ENCODE measurements around the gene DLGAP1. TPM values are rescaled to one million over a fixed set of nuclear protein-coding genes. Genes with fewer than 3 reads are reported as not detected.

Gene DLGAP1
- total RNA-seq, 1 experiment from 2014 or later, result 0.39 TPM

- DNase-seq (ENCODE audit: low read depth, low spot score) (no peak), ATAC-seq (no peak)
- H3K9me2 ChIP-seq (ENCODE audit: insufficient read depth), result no peaks in the 10 kb centered on the region
- no peak overlapping the region for H2AFZ ChIP-seq (ENCODE audit: low read depth, low read length, poor library complexity, severe bottlenecking)
- ChIA-PET CTCF (interaction anchor here (1.3 kb wide), 1 partner anchor 16 kb away, joined by 3 read pairs; no protein-coding TSS in a partner anchor), POLR2A (interaction anchor here (0.6 to 10.6 kb wide), 7 partner anchors 10 to 46 kb away, joined by 3 to 266 read pairs (median 16); no protein-coding TSS in a partner anchor), RAD21 (ENCODE audit: low non-redundant PET in 1 of 2, low total read pairs in 2 of 2, uncharacterized antibody in 2 of 2, unreplicated experiment in 2 of 2) (no interaction called here)
- intact Hi-C loops (cut with micrococcal nuclease), result no loop called here
- 0 out of 4 replicates have a peak overlapping the region, but pooled peaks of 1 of the 2 experiments have one; percentile 19 for H3K4me3 ChIP-seq (replicated peaks in 1 of 2; ENCODE audit: low read depth in 1 of 2, low read length in 2 of 2)
- peaks cover 7% of the 10 kb centered on the region for H3K79me2 ChIP-seq (ENCODE audit: insufficient read depth, low read length)
- H3K4me2 ChIP-seq (ENCODE audit: low read length), result peak overlapping the region; percentile 56
- H3K27me3 ChIP-seq (ENCODE audit: insufficient read depth, low read length), result no peaks in the 10 kb centered on the region
- TF ChIP-seq POLR2AphosphoS5 (IDR thresholded peaks at IDR 0.05; ENCODE audit: low read depth, low read length) (no peak), TCF7L2 (IDR thresholded peaks at IDR 0.05; ENCODE audit: borderline replicate concordance, extremely low read depth, insufficient read depth, insufficient read length) (peak; percentile 83), EZH2phosphoT487 (IDR thresholded peaks at IDR 0.05; ENCODE audit: borderline replicate concordance) (no peak)
- no peaks in the 10 kb centered on the region for H3K36me3 ChIP-seq (ENCODE audit: control insufficient read depth in 1 of 2, insufficient read depth in 2 of 2, low read length in 2 of 2)
- H3K4me1 ChIP-seq (ENCODE audit: control insufficient read depth in 1 of 2, insufficient read depth in 2 of 2, low read length in 2 of 2), result peaks cover 74 to 77% of the 10 kb centered on the region in 2 experiments
- H3K27ac ChIP-seq (ENCODE audit: low read depth, low read length), result peak overlapping the region; percentile 96
- H3K9me3 ChIP-seq (ENCODE audit: control insufficient read depth in 1 of 2, insufficient read depth in 1 of 2, low read depth in 1 of 2, low read length in 2 of 2), result no peaks in the 10 kb centered on the region
- peak overlapping the region; percentile 88 for H3K9ac ChIP-seq (ENCODE audit: low read length)
- no peaks in the 10 kb centered on the region for H4K20me1 ChIP-seq (ENCODE audit: insufficient read depth)
- no TSS peak for BruUV-seq (replicated peaks)
These were observed 806.5 kb downstream of the DLGAP1 start for GRCh38 chr18:3648641-3649040.

- no TSS peak for BruUV-seq (replicated peaks)
- peak overlapping the region; percentile 88 for H3K9ac ChIP-seq (ENCODE audit: low read length)
- H3K27ac ChIP-seq (ENCODE audit: low read depth, low read length), result peak overlapping the region; percentile 96
- no peaks in the 10 kb centered on the region for H3K9me2 ChIP-seq (ENCODE audit: insufficient read depth)
- H3K9me3 ChIP-seq (ENCODE audit: control insufficient read depth in 1 of 2, insufficient read depth in 1 of 2, low read depth in 1 of 2, low read length in 2 of 2), result no peaks in the 10 kb centered on the region
- H3K36me3 ChIP-seq (ENCODE audit: control insufficient read depth in 1 of 2, insufficient read depth in 2 of 2, low read length in 2 of 2), result no peaks in the 10 kb centered on the region
- H3K4me2 ChIP-seq (ENCODE audit: low read length), result peak overlapping the region; percentile 56
- peak overlapping the region; percentile 19 for H2AFZ ChIP-seq (ENCODE audit: low read depth, low read length, poor library complexity, severe bottlenecking)
- H3K4me1 ChIP-seq (ENCODE audit: control insufficient read depth in 1 of 2, insufficient read depth in 2 of 2, low read length in 2 of 2), result peaks cover 70 to 72% of the 10 kb centered on the region in 2 experiments
- RAD21 ChIA-PET (ENCODE audit: low non-redundant PET in 1 of 2, low total read pairs in 2 of 2, uncharacterized antibody in 2 of 2, unreplicated experiment in 2 of 2), result no interaction called here
- H3K79me2 ChIP-seq (ENCODE audit: insufficient read depth, low read length), result peaks cover 3% of the 10 kb centered on the region
- intact Hi-C loops (cut with micrococcal nuclease), result no loop called here
- CTCF ChIA-PET, result interaction anchor here (1.3 kb wide), 1 partner anchor 17 kb away, joined by 3 read pairs; no protein-coding TSS in a partner anchor
- DNase-seq (ENCODE audit: low read depth, low spot score) (no peak), ATAC-seq (no peak)
- H3K27me3 ChIP-seq (ENCODE audit: insufficient read depth, low read length), result no peaks in the 10 kb centered on the region
- no peaks in the 10 kb centered on the region for H4K20me1 ChIP-seq (ENCODE audit: insufficient read depth)
- POLR2A ChIA-PET, result interaction anchor here (0.6 to 10.6 kb wide), 5 partner anchors 13 to 45 kb away, joined by 3 to 266 read pairs (median 16); no protein-coding TSS in a partner anchor
- H3K4me3 ChIP-seq (replicated peaks in 1 of 2; ENCODE audit: low read depth in 1 of 2, low read length in 2 of 2), result no peak overlapping the region
- TF ChIP-seq SP1 (IDR thresholded peaks at IDR 0.05; ENCODE audit: low read depth) (no peak), POLR2A (IDR thresholded peaks at IDR 0.05; ENCODE audit: borderline replicate concordance, extremely low read depth, insufficient read depth, insufficient read length) (no peak), ZBTB33 (IDR thresholded peaks at IDR 0.05; ENCODE audit: extremely low read depth, insufficient replicate concordance, low read length) (no peak), CEBPB (IDR thresholded peaks at IDR 0.05; ENCODE audit: low read depth) (no peak), REST (IDR thresholded peaks at IDR 0.05; ENCODE audit: low read depth) (no peak), ZNF274 (IDR thresholded peaks at IDR 0.05; ENCODE audit: low read depth, low read length) (no peak), SRF (IDR thresholded peaks at IDR 0.05; ENCODE audit: low read depth) (no peak), SIN3A (IDR thresholded peaks at IDR 0.05; ENCODE audit: low read depth) (no peak), MAX (IDR thresholded peaks at IDR 0.05) (no peak), POLR2AphosphoS5 (IDR thresholded peaks at IDR 0.05; ENCODE audit: low read depth, low read length) (no peak)
These were observed 806.9 kb downstream of the DLGAP1 start for GRCh38 chr18:3648200-3648599.

Data from HCT116 (cell line).